Measurements from ENCODE around the gene DSCAM.

DSCAM gene

DNA sequence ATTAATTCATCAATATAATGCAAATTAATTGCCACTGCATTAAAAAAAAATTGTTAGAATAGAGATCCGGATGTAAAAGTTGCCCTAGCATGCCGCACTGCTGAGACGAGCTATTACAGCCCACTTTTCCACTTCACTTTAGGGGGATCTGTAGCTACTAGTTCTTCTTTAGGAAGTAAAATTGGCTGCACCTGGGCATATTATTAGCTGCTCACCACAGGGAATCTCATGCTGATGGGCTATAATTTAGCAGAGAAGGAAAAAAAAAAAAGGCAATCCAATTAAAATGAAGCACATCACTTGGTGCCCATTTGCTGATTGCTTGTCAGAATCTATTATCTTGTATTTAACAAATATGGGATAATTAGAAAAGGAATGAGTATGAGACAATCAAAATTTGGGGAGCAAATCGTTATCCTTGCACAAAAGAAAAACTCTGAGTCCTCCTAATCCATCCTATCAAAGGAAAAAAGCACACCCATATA is 233.4 kb downstream of the DSCAM start:
- TF ChIP-seq, protein P1, sequence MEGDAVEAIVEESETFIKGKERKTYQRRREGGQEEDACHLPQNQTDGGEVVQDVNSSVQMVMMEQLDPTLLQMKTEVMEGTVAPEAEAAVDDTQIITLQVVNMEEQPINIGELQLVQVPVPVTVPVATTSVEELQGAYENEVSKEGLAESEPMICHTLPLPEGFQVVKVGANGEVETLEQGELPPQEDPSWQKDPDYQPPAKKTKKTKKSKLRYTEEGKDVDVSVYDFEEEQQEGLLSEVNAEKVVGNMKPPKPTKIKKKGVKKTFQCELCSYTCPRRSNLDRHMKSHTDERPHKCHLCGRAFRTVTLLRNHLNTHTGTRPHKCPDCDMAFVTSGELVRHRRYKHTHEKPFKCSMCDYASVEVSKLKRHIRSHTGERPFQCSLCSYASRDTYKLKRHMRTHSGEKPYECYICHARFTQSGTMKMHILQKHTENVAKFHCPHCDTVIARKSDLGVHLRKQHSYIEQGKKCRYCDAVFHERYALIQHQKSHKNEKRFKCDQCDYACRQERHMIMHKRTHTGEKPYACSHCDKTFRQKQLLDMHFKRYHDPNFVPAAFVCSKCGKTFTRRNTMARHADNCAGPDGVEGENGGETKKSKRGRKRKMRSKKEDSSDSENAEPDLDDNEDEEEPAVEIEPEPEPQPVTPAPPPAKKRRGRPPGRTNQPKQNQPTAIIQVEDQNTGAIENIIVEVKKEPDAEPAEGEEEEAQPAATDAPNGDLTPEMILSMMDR (IDR thresholded peaks at IDR 0.05), result no peak

DNA sequence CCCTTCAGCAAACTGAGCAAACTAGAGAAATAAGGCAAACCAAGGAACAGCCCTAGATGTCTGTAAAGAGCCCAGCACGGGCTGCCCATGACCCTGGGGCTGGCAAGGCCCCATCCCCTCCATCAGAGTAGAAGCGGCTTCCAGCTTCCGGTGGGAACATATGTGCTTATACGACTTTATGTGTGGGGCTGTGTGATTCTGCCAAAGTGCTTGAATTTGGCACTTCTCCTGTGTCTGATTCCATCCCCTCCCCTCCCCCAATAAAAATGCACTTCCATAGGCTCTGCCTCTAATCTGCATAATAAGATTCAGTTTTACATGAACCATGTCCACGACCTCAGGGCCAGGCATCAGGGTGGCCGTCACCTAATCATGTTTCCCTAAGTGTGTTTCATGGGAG is 236.6 kb downstream of the DSCAM start:
- TF ChIP-seq, protein P1 (IDR thresholded peaks at IDR 0.05), result no peak

GRCh38 chr21:40606341-40606740 is 240.6 kb downstream of the DSCAM start:
- TF ChIP-seq, protein P1 (IDR thresholded peaks at IDR 0.05), result no peak

GRCh38 chr21:40605094-40605493 is 241.9 kb downstream of the DSCAM start:
- TF ChIP-seq, protein P1 (IDR thresholded peaks at IDR 0.05), result no peak

GRCh38 chr21:40603774-40604173 is 243.2 kb downstream of the DSCAM start:
- TF ChIP-seq, protein P1 (IDR thresholded peaks at IDR 0.05), result no peak

GRCh38 chr21:40602080-40602479 is 244.9 kb downstream of the DSCAM start:
- TF ChIP-seq, protein P1 (IDR thresholded peaks at IDR 0.05), result no peak

GRCh38 chr21:40595806-40596205 is 251.2 kb downstream of the DSCAM start:
- TF ChIP-seq, protein P1 (IDR thresholded peaks at IDR 0.05), result no peak

DNA sequence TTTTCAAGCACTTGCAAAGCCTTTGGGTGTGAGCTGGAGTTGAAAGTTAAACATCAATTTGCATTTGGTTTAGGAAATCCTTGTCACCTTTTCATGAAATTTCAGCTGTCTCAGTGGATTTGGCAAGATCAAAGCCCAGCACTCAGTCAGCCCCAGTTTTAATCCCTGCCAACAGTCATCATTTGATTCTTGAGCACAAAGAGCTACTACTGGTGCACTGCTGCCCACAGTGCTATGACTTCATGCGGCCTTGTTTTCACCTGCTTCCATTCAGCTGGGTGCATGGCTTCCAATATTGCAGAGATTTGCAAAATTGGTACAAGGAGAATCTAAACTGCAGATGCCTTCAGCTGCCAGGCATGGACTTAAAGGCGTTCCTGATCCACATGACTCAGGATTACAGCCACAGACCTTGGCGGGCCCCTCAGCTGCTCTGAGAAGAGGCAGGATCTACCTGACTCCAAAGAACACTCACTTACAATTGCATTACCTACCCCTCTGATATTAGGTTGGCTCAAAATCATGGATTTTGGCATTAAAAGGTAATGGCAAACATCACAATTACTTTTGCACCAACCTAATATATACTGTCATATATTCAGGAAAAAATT is 259.1 kb downstream of the DSCAM start:
- TF ChIP-seq, protein P1 (IDR thresholded peaks at IDR 0.05), result no peak
